Ascending aorta (tissue), 2 donors: ENCODE measurements around the gene RAB3IL1. TPM values are rescaled to one million over a fixed set of nuclear protein-coding genes. Genes with fewer than 3 reads are reported as not detected.

Experiments used
- DNase-seq, 2 donors: peaks; one replicate each; pipeline ENCODE4 v3.0.0-alpha.2; 2019; ENCODE audit warnings: low spot score in 2 of 2
- H3K27ac ChIP-seq, 2 donors: fragments of 200-600 bp; sonication (generic); one replicate each; pipeline ENCODE4 v1.5.1; 2016 to 2017; ENCODE audit warnings: mild to moderate bottlenecking in 1 of 2
- H3K27me3 ChIP-seq: fragments of 200-600 bp; sonication (generic); one replicate; pipeline ENCODE4 v1.5.1; 2017
- H3K36me3 ChIP-seq, 2 donors: fragments of 200-600 bp; sonication (generic); one replicate each; pipeline ENCODE4 v1.5.1; 2016
- H3K4me1 ChIP-seq, 2 donors: fragments of 200-600 bp; sonication (generic); one replicate each; pipeline ENCODE4 v1.5.1; 2016 to 2017; ENCODE audit warnings: mild to moderate bottlenecking in 1 of 2
- H3K4me3 ChIP-seq, 2 donors: fragments of 200-600 bp; sonication (generic); one replicate each; pipeline ENCODE4 v1.5.1; 2016 to 2017; ENCODE audit warnings: mild to moderate bottlenecking in 1 of 2
- H3K9me3 ChIP-seq, 2 donors: fragments of 200-600 bp; sonication (generic); one replicate each; pipeline ENCODE4 v1.5.1; 2016
- intact Hi-C: fragments of 100-400 bp; cut with DNase I; formaldehyde crosslinking; loops from one replicate; pipeline ENCODE4 v1.15.1; 2023
- total RNA-seq: library from RNA; depleted of rRNA; stranded (reverse); fragments of >200 nt; gene quantifications from one replicate; pipeline ENCODE4 v1.1.0, GENCODE V29; 2016
- TF ChIP-seq, protein P1 (sequence below), 3 experiments: fragments of 200-600 bp in 2 of 3; fragments of 450-650 bp in 1 of 3; sonication (generic) in 2 of 3; IDR thresholded peaks; one replicate each; pipeline ENCODE4 v1.5.1; 2016 to 2019; ENCODE audit warnings: antibody characterized with exemption in 3 of 3, mild to moderate bottlenecking in 1 of 3, moderate library complexity in 1 of 3

The RAB3IL1 gene
- total RNA-seq, 1 donor from 2014 or later, result 23.2 TPM

DNA sequence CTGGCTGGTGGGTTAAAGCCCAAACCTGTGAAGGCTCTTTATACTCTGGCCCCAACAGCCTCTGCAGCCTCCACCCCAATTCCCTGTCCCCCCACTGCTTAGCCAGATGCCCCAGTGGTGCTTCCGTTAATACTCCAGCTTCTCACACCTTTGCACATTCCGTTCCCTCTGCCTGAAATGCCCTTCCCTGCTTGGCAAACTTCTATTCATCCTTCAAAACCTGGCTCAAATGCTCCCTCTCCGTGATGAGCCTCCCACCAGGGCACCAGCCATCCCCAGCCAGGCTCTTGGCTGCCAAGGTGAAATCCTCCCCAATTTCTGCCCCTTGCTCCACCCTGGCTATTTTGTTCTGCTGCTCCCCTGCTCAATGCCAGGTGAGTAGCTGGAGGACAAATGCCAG, 13.5 kb downstream of the RAB3IL1 start:
- Histone ChIP-seq H3K27me3 (no peaks in the 10 kb centered on the region), H3K9me3 (no peaks in the 10 kb centered on the region), H3K27ac (no peak overlapping the region), H3K36me3 (peaks cover 14 to 52% of the 10 kb centered on the region in 2 donors), H3K4me1 (peaks cover 0 to 1% of the 10 kb centered on the region in 2 donors), H3K4me3 (no peak overlapping the region)
- TF ChIP-seq, protein P1, sequence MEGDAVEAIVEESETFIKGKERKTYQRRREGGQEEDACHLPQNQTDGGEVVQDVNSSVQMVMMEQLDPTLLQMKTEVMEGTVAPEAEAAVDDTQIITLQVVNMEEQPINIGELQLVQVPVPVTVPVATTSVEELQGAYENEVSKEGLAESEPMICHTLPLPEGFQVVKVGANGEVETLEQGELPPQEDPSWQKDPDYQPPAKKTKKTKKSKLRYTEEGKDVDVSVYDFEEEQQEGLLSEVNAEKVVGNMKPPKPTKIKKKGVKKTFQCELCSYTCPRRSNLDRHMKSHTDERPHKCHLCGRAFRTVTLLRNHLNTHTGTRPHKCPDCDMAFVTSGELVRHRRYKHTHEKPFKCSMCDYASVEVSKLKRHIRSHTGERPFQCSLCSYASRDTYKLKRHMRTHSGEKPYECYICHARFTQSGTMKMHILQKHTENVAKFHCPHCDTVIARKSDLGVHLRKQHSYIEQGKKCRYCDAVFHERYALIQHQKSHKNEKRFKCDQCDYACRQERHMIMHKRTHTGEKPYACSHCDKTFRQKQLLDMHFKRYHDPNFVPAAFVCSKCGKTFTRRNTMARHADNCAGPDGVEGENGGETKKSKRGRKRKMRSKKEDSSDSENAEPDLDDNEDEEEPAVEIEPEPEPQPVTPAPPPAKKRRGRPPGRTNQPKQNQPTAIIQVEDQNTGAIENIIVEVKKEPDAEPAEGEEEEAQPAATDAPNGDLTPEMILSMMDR (IDR thresholded peaks at IDR 0.05), result no peak
- DNase-seq, result no peak
- intact Hi-C loops, result no loop called here

DNA sequence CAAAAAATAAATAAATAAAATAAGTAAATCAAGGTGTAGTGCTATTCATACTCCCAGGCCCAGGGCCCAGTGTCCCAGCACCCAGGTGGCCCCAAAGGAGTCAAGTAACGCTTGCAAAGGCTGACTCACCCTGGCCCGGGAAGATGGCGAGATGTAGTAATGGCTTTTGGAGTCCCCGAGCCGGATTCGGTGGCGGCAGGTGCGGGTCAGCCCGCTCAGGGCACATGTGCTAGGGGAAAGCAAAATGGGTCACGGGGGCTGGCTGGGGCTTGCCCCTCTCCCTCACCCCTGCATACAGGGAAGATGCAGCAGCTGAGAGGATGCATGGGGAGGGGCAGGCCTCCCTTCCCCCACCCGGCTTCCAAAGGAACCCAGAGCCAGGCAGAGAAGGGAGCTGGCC, 15.1 kb downstream of the RAB3IL1 start:
- TF ChIP-seq, protein P1 (IDR thresholded peaks at IDR 0.05), result no peak
- no peak for DNase-seq
- Histone ChIP-seq H3K4me3 (no peak overlapping the region), H3K9me3 (no peaks in the 10 kb centered on the region), H3K4me1 (no peaks in the 10 kb centered on the region), H3K36me3 (peaks cover 14 to 50% of the 10 kb centered on the region in 2 donors), H3K27me3 (no peaks in the 10 kb centered on the region), H3K27ac (no peak overlapping the region)
- intact Hi-C loops, result no loop called here

DNA sequence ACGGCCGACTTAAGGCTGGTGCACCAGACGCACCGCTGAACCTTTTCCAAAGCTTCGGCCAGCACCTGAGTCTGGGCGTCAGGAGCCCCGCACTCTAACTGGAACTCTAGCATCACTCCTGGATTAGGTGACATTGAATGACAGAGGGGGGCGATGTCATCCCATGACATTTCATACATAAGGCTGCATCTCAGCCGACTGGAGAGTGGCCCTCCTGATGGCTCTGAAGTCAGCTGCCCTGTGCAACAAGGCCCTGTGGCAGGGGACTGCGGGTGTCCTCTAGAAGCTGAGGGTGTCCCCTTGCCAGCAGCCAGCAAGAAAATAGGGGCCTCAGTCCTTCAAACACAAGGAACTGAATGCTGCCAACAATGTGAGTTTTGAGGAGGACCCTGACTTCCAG, 16.0 kb downstream of the RAB3IL1 start:
- H3K9me3 ChIP-seq, result no peaks in the 10 kb centered on the region
- peaks cover 6 to 41% of the 10 kb centered on the region in 2 donors for H3K36me3 ChIP-seq
- no peaks in the 10 kb centered on the region for H3K4me1 ChIP-seq
- TF ChIP-seq, protein P1 (IDR thresholded peaks at IDR 0.05), result no peak
- DNase-seq, result no peak
- intact Hi-C loops, result no loop called here
- no peak overlapping the region for H3K27ac ChIP-seq
- H3K27me3 ChIP-seq, result no peaks in the 10 kb centered on the region
- no peak overlapping the region for H3K4me3 ChIP-seq

DNA sequence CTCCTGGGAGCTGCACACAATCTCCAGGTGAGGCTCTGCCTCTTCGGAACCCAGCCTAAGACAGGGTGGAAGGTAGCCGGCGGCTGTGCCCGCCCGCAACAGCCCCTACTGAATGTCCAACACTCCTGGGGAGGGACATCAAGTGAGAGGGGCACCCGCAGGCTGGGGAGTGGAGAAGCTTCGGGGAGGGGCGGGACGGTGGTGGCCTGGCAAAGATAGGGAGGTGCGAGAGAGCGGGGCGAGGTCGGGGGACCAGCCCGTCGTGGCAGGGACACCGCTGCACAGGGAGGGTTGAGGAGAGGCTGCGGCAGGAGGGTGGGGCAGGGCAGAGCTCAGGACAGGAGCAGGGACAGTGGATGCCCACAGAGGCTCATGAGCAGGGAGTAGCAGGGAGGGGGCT, 17.1 kb downstream of the RAB3IL1 start:
- Histone ChIP-seq H3K9me3 (no peaks in the 10 kb centered on the region), H3K27me3 (no peaks in the 10 kb centered on the region), H3K27ac (no peak overlapping the region), H3K4me3 (no peak overlapping the region), H3K4me1 (no peaks in the 10 kb centered on the region), H3K36me3 (peaks cover 0 to 30% of the 10 kb centered on the region in 2 donors)
- intact Hi-C loops, result no loop called here
- TF ChIP-seq, protein P1 (IDR thresholded peaks at IDR 0.05), result no peak
- DNase-seq, result no peak

DNA sequence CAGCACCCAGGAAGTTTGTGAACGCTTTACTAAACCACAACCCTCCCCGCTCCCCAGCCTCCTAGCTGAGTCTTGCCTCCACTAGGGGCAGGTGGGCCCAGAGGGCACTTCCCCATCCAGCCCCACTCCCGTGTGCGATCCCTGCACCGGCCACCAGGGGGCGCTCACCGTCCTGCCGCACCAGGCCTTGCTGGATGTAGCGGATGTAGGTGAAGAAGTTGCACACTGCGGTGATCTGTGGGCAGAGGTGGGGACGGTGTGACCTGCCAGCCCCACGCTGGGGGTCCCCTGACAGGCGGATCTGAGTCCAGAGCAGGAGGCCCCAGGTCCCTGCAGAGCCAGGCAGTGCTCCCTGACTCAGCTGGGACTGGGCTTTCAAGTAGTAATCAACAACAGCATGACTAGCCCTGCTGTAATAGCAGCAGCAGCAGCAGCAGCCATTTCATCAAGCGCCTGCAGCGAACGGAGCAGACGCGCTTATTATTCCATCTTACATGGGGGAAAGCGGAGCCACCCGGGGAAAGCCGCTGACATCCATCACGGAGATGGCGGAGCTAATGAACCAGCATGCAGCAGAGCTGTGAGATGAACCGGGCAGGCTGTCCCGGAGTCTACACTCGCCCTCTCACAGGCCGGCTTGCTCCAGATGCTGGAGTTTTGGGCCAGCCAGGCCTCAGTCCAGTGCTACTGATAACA, 18.1 kb downstream of the RAB3IL1 start:
- intact Hi-C loops, result loop anchor here (1.0 to 2.0 kb wide), 5 partner anchors 28 to 209 kb away; no protein-coding TSS in a partner anchor
- Histone ChIP-seq H3K27me3 (no peaks in the 10 kb centered on the region), H3K36me3 (peaks cover 0 to 21% of the 10 kb centered on the region in 2 donors), H3K4me1 (no peaks in the 10 kb centered on the region), H3K27ac (peak overlapping the region in 1 of 2 donors; percentile 30), H3K4me3 (no peak overlapping the region), H3K9me3 (no peaks in the 10 kb centered on the region)
- DNase-seq, result peak in 1 of 2 donors; percentile 91
- TF ChIP-seq, protein P1 (IDR thresholded peaks at IDR 0.05), result peak; percentile 99 to 100 (median 99)
